ENCODE data around the gene RBBP4. TPM values are rescaled to one million over a fixed set of nuclear protein-coding genes. Genes with fewer than 3 reads are reported as not detected.
"Not testable (repeated sequence)": the region's sequence is repeated elsewhere in the genome, so short reads cannot be mapped to it uniquely, and the experiment has no call there.

Gene RBBP4
- polyA plus RNA-seq, 1 donor = 159 TPM

GRCh38 chr1:32686387-32686786 lies 35.4 kb downstream of the RBBP4 start:
- no peaks in the 10 kb centered on the region for H3K4me1 ChIP-seq (ENCODE audit: control insufficient read depth, insufficient read depth, low read length)
- DNase-seq = no peak
- WGBS (ENCODE audit: insufficient coverage, low lambda C conversion rate) = 92% methylated on average over 2 of the region's 2 CpGs
- H3K27ac ChIP-seq (ENCODE audit: low read length) = no peak overlapping the region
- H3K36me3 ChIP-seq (ENCODE audit: control insufficient read depth, insufficient read depth, low read length) = peaks cover 33% of the 10 kb centered on the region
- H3K9me3 ChIP-seq (ENCODE audit: control insufficient read depth, low read depth, low read length) = no peaks in the 10 kb centered on the region
- no peak overlapping the region for H3K4me3 ChIP-seq (ENCODE audit: low read length)
- no peaks in the 10 kb centered on the region for H3K27me3 ChIP-seq (ENCODE audit: control insufficient read depth, insufficient read depth, low read length)

GRCh38 chr1:32693455-32694174 lies 42.6 kb downstream of the RBBP4 start:
- WGBS (ENCODE audit: insufficient coverage, low lambda C conversion rate) = no CpG with 5 or more reads among the region's 6 CpGs
- Histone ChIP-seq H3K27ac (ENCODE audit: low read length) (peak overlapping the region; percentile 30), H3K27me3 (ENCODE audit: control insufficient read depth, insufficient read depth, low read length) (no peaks in the 10 kb centered on the region), H3K4me1 (ENCODE audit: control insufficient read depth, insufficient read depth, low read length) (no peaks in the 10 kb centered on the region), H3K4me3 (ENCODE audit: low read length) (no peak overlapping the region), H3K36me3 (ENCODE audit: control insufficient read depth, insufficient read depth, low read length) (peaks cover 2% of the 10 kb centered on the region), H3K9me3 (ENCODE audit: control insufficient read depth, low read depth, low read length) (no peaks in the 10 kb centered on the region)
- no peak for DNase-seq

- Histone ChIP-seq H3K4me3 (ENCODE audit: low read length) (no peak overlapping the region), H3K36me3 (ENCODE audit: control insufficient read depth, insufficient read depth, low read length) (no peaks in the 10 kb centered on the region), H3K27ac (ENCODE audit: low read length) (no peak overlapping the region), H3K27me3 (ENCODE audit: control insufficient read depth, insufficient read depth, low read length) (no peaks in the 10 kb centered on the region), H3K9me3 (ENCODE audit: control insufficient read depth, low read depth, low read length) (no peaks in the 10 kb centered on the region), H3K4me1 (ENCODE audit: control insufficient read depth, insufficient read depth, low read length) (no peaks in the 10 kb centered on the region)
- DNase-seq = no peak
- WGBS (ENCODE audit: insufficient coverage, low lambda C conversion rate) = 51% methylated on average over 4 of the region's 17 CpGs
Measured at GRCh38 chr1:32695098-32695904, 44.3 kb downstream of the RBBP4 start.

- Histone ChIP-seq H3K4me3 (ENCODE audit: low read length) (no peak overlapping the region), H3K4me1 (ENCODE audit: control insufficient read depth, insufficient read depth, low read length) (no peaks in the 10 kb centered on the region), H3K9me3 (ENCODE audit: control insufficient read depth, low read depth, low read length) (no peaks in the 10 kb centered on the region), H3K27me3 (ENCODE audit: control insufficient read depth, insufficient read depth, low read length) (no peaks in the 10 kb centered on the region), H3K27ac (ENCODE audit: low read length) (no peak overlapping the region), H3K36me3 (ENCODE audit: control insufficient read depth, insufficient read depth, low read length) (no peaks in the 10 kb centered on the region)
- 86% methylated on average over 2 of the region's 9 CpGs for WGBS (ENCODE audit: insufficient coverage, low lambda C conversion rate)
- DNase-seq = no peak
Measured at GRCh38 chr1:32696041-32696440, 45.0 kb downstream of the RBBP4 start.

DNA sequence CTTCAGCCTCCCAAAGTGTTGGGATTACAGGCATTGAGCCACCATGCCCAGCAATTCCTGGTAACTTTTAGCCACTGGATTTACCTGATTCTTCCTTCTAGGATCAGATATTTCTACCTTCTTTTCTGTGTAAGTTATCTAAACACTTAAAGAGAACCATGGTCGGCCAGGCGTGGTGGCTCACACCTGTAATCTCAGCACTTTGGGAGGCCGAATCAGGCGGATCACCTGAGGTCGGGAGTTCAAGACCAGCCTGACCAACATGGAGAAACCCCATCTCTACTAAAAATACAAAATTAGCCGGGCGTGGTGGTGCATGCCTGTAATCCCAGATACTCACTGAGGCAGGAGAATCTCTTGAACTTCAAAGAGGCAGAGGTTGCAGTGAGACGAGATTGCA lies 46.0 kb downstream of the RBBP4 start:
- not testable (repeated sequence) for H3K4me1 ChIP-seq (ENCODE audit: control insufficient read depth, insufficient read depth, low read length); H3K36me3 ChIP-seq (ENCODE audit: control insufficient read depth, insufficient read depth, low read length); DNase-seq; H3K27me3 ChIP-seq (ENCODE audit: control insufficient read depth, insufficient read depth, low read length); H3K9me3 ChIP-seq (ENCODE audit: control insufficient read depth, low read depth, low read length); H3K4me3 ChIP-seq (ENCODE audit: low read length); H3K27ac ChIP-seq (ENCODE audit: low read length)
- WGBS (ENCODE audit: insufficient coverage, low lambda C conversion rate) = no CpG with 5 or more reads among the region's 8 CpGs

- Histone ChIP-seq H3K9me3 (ENCODE audit: control insufficient read depth, low read depth, low read length) (no peaks in the 10 kb centered on the region), H3K27ac (ENCODE audit: low read length) (no peak overlapping the region), H3K4me3 (ENCODE audit: low read length) (no peak overlapping the region), H3K36me3 (ENCODE audit: control insufficient read depth, insufficient read depth, low read length) (no peaks in the 10 kb centered on the region), H3K27me3 (ENCODE audit: control insufficient read depth, insufficient read depth, low read length) (peaks cover 6% of the 10 kb centered on the region), H3K4me1 (ENCODE audit: control insufficient read depth, insufficient read depth, low read length) (peaks cover 18% of the 10 kb centered on the region)
- no CpG with 5 or more reads among the region's 6 CpGs for WGBS (ENCODE audit: insufficient coverage, low lambda C conversion rate)
- DNase-seq = peak in 1 of 2 donors; percentile 33
Measured at GRCh38 chr1:32701421-32701911, 50.5 kb downstream of the RBBP4 start.

GRCh38 chr1:32701951-32702598 lies 51.1 kb downstream of the RBBP4 start:
- Histone ChIP-seq H3K27ac (ENCODE audit: low read length) (no peak overlapping the region), H3K4me3 (ENCODE audit: low read length) (peak overlapping the region; percentile 33), H3K4me1 (ENCODE audit: control insufficient read depth, insufficient read depth, low read length) (peaks cover 18% of the 10 kb centered on the region), H3K9me3 (ENCODE audit: control insufficient read depth, low read depth, low read length) (no peaks in the 10 kb centered on the region), H3K27me3 (ENCODE audit: control insufficient read depth, insufficient read depth, low read length) (peaks cover 6% of the 10 kb centered on the region), H3K36me3 (ENCODE audit: control insufficient read depth, insufficient read depth, low read length) (no peaks in the 10 kb centered on the region)
- no peak for DNase-seq
- WGBS (ENCODE audit: insufficient coverage, low lambda C conversion rate) = no CpG with 5 or more reads among the region's 27 CpGs

DNA sequence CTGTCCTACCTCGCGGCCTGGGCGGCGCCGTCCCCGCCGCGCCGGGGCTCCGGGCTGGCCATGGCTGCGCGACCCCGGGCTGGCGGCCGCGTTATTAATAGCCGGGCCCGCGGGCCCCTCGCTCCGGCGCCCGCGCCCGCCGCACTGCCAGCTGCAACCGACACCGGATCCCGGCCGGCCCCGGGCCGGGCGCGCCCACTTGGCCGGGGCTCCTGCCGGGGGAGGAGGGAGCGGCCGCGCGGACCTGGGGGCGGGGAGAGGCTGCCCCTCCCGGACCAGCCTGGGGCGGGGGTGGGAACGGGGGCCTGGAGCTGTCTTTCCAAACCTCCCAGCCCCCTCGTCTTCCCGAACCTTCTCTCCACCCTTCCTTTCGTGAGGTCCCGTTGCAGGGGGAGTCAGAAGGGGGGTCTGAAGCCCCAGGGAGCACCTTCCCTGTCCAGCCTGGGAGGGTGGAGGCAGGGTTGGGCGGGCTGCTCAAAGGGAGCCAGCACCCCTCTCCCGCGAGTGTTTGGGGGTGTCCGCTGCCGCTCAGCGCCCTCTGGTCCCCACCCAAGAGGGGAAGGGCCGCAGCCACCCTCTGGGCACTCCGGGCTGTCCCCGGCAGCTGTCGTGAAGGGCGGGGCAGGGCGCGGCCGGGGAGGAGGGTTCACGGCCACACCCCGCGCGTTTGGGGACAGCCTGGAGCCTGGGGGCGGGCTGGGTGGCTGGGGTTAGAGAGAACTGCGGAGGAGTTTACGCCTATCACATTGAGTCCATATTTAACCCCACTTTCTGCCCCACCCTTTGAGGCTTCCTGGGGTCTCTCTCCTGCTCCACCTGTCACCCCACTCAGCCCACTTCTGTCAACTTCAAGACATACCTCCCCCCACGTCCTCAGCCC lies 51.8 kb downstream of the RBBP4 start, which contains the start of gene SYNC:
Gene SYNC, minus strand, starts transcription at position 172 of the 880 bp plus-strand sequence. Its CDS starts 110 bp downstream, at position 62.
- H3K27ac ChIP-seq (ENCODE audit: low read length) = peak within 1 kb of the TSS; percentile 59
- H3K4me1 ChIP-seq (ENCODE audit: control insufficient read depth, insufficient read depth, low read length) = peaks cover 18% of the 10 kb centered on the region
- peaks cover 6% of the 10 kb centered on the region for H3K27me3 ChIP-seq (ENCODE audit: control insufficient read depth, insufficient read depth, low read length)
- DNase-seq = peak in 1 of 2 donors; percentile 59
- no peaks in the 10 kb centered on the region for H3K36me3 ChIP-seq (ENCODE audit: control insufficient read depth, insufficient read depth, low read length)
- H3K4me3 ChIP-seq (ENCODE audit: low read length) = peak within 1 kb of the TSS; percentile 50
- no peaks in the 10 kb centered on the region for H3K9me3 ChIP-seq (ENCODE audit: control insufficient read depth, low read depth, low read length)
- no CpG with 5 or more reads among the region's 70 CpGs for WGBS (ENCODE audit: insufficient coverage, low lambda C conversion rate)

DNA sequence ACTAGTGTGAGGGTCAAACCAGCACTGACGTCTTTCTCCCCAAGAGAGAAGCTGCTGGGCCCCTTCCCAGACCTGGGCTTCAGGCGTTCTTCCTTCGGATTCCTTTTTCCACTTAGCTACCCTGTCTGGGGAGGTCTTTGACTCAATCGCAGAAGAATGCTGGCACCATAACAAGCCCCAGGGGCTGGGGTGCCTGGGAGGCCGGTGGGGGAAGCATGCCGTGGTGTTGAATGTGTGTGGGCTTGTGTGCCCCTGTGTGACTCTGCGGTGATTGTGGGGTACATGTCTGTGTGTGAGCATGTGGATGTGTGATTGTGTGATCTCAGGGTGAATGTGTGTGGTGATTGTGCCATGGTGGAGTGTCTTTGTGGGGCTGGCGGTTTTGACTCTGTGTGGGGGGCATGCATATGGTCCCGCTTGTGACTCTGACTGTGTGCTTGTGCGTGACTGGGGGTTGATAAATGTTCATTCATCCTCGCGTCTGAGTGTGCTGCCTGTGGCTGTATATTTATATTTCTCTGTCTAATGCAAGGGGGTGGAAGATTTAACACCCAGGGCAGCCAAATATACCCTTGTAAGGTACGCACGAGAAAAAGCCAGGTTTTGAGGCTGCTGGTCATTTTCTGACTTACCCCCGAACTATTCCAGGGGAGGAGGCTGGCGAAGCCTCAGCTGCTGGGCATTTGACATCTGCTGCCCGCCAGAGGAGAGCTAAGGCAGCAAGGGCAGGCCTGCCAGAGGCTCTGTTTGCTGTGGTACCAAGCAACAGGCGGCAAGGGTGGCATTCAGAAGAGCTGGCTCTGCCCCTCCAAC lies 52.7 kb downstream of the RBBP4 start:
- Histone ChIP-seq H3K4me1 (ENCODE audit: control insufficient read depth, insufficient read depth, low read length) (peaks cover 18% of the 10 kb centered on the region), H3K4me3 (ENCODE audit: low read length) (peak overlapping the region; percentile 50), H3K9me3 (ENCODE audit: control insufficient read depth, low read depth, low read length) (no peaks in the 10 kb centered on the region), H3K36me3 (ENCODE audit: control insufficient read depth, insufficient read depth, low read length) (no peaks in the 10 kb centered on the region), H3K27ac (ENCODE audit: low read length) (peak overlapping the region; percentile 59), H3K27me3 (ENCODE audit: control insufficient read depth, insufficient read depth, low read length) (peaks cover 6% of the 10 kb centered on the region)
- 80% methylated on average over 2 of the region's 18 CpGs for WGBS (ENCODE audit: insufficient coverage, low lambda C conversion rate)
- DNase-seq = peak in 1 of 2 donors; percentile 36
